Epithelial cell of esophagus (primary cell): ENCODE data around the gene POLD2.
A peak's percentile ranks its signal among the peaks of the same experiment; 100 is the strongest.

Experiments
- DNase-seq: peaks from one replicate; pipeline ENCODE4 v3.0.0; 2010; ENCODE audit warnings: low read depth
- H3K4me3 ChIP-seq: 2 replicates; pipeline ENCODE4 v1.5.1; 2011; ENCODE audit warnings: mild to moderate bottlenecking, low read length, control low read depth
- CTCF ChIP-seq: IDR thresholded peaks from 2 replicates; pipeline ENCODE4 v1.5.1; 2011; ENCODE audit warnings: low read depth, mild to moderate bottlenecking, low read length, control low read depth, inconsistent platforms; ENCODE audit not compliant: insufficient read depth; ENCODE audit errors: missing control alignments

The POLD2 gene

GRCh38 chr7:44087911-44088838 lies 35.2 kb downstream of the POLD2 start:
- DNase-seq = peak; percentile 41
- no peak for TF ChIP-seq CTCF
- no peak overlapping the region for H3K4me3 ChIP-seq

- no peak overlapping the region for H3K4me3 ChIP-seq
- DNase-seq = no peak
- no peak for TF ChIP-seq CTCF
Measured at GRCh38 chr7:44086627-44087026, 36.7 kb downstream of the POLD2 start.

GRCh38 chr7:44085546-44085945 lies 37.8 kb downstream of the POLD2 start:
- no peak for TF ChIP-seq CTCF
- no peak for DNase-seq
- no peak overlapping the region for H3K4me3 ChIP-seq

- H3K4me3 ChIP-seq = no peak overlapping the region
- DNase-seq = no peak
- TF ChIP-seq CTCF = no peak
Measured at GRCh38 chr7:44084701-44085100, 38.6 kb downstream of the POLD2 start.

- DNase-seq = no peak
- TF ChIP-seq CTCF = no peak
- H3K4me3 ChIP-seq = no peak overlapping the region
Measured at GRCh38 chr7:44083796-44084195, 39.6 kb downstream of the POLD2 start.

GRCh38 chr7:44082541-44083207 lies 40.7 kb downstream of the POLD2 start:
- TF ChIP-seq CTCF = no peak
- H3K4me3 ChIP-seq = peak overlapping the region; percentile 81
- peak; percentile 99 for DNase-seq

GRCh38 chr7:44081266-44081748 lies 42.0 kb downstream of the POLD2 start:
- H3K4me3 ChIP-seq = peak overlapping the region; percentile 81
- TF ChIP-seq CTCF = no peak
- no peak for DNase-seq
